PC-3 (cell line): ENCODE measurements around the gene PTPN1. TPM values are rescaled to one million over a fixed set of nuclear protein-coding genes. Genes with fewer than 3 reads are reported as not detected.

Experiments used
- ATAC-seq: fragments of 200-7000 bp; cut with Tn5 transposase; 2 replicates; pipeline ENCODE4 v1.9.1; 2020; ENCODE audit warnings: mild to moderate bottlenecking, moderate library complexity
- BruUV-seq: library from RNA; stranded (reverse); fragments of 400-500 nt; replicated peaks from 2 replicates; lab custom pipeline; 2021; lab: Mats Ljungman, UMichigan
- CTCF ChIA-PET: fragments of 300-600 bp; sonication (Branson Sonifier 250); formaldehyde crosslinking; loops from one replicate; lab custom pipeline; 2022; ENCODE audit warnings: antibody characterized with exemption; lab: Charles Lee
- POLR2A ChIA-PET: fragments of 300-600 bp; sonication (Branson Sonifier 250); formaldehyde crosslinking; loops from one replicate; lab custom pipeline; 2022; ENCODE audit warnings: antibody characterized with exemption; ENCODE audit not compliant: unreplicated experiment; lab: Charles Lee
- DNase-seq: peaks from one replicate; pipeline ENCODE4 v3.0.0-alpha.2; 2015
- H2AFZ ChIP-seq: fragments of 300-600 bp; sonication (generic); 2 replicates; pipeline ENCODE4 v1.6.0; 2016; ENCODE audit warnings: antibody characterized with exemption, low read length
- H3F3A ChIP-seq: fragments of 300-600 bp; sonication (generic); one replicate; pipeline ENCODE4 v1.6.0; 2017; ENCODE audit warnings: antibody characterized with exemption, low read length, control low read depth, mild to moderate bottlenecking; ENCODE audit not compliant: unreplicated experiment
- H3K27ac ChIP-seq: fragments of 300-600 bp; sonication (generic); 2 replicates; pipeline ENCODE4 v1.5.1; 2016; ENCODE audit warnings: mild to moderate bottlenecking, low read length
- H3K27me3 ChIP-seq: fragments of 300-600 bp; sonication (generic); 2 replicates; pipeline ENCODE4 v1.6.1; 2016; ENCODE audit warnings: low read length, mixed read lengths
- H3K36me3 ChIP-seq: fragments of 300-600 bp; sonication (generic); 2 replicates; pipeline ENCODE4 v1.6.1; 2016; ENCODE audit warnings: low read depth, mixed run types, low read length, mixed read lengths
- H3K4me1 ChIP-seq: fragments of 300-600 bp; sonication (generic); 2 replicates; pipeline ENCODE4 v1.5.1; 2016; ENCODE audit warnings: low read length; ENCODE audit not compliant: insufficient read depth
- H3K4me2 ChIP-seq: fragments of 300-600 bp; sonication (generic); 2 replicates; pipeline ENCODE4 v1.6.0; 2016; ENCODE audit warnings: low read length
- H3K4me3 ChIP-seq: fragments of 300-600 bp; sonication (generic); 2 replicates; pipeline ENCODE4 v1.5.1; 2016; ENCODE audit warnings: mild to moderate bottlenecking, low read length, mixed read lengths
- H3K79me2 ChIP-seq: fragments of 300-600 bp; sonication (generic); 2 replicates; pipeline ENCODE4 v1.6.1; 2017; ENCODE audit warnings: low read length, mixed read lengths
- H3K9ac ChIP-seq: fragments of 300-600 bp; sonication (generic); 2 replicates; pipeline ENCODE4 v1.6.0; 2016; ENCODE audit warnings: mild to moderate bottlenecking, low read length
- H3K9me2 ChIP-seq: fragments of 300-600 bp; sonication (generic); replicated peaks from 2 replicates; pipeline ENCODE4 v1.6.1; 2016; ENCODE audit warnings: mixed run types, low read length, mixed read lengths
- H3K9me3 ChIP-seq: fragments of 300-600 bp; sonication (generic); 2 replicates; pipeline ENCODE4 v1.6.1; 2016; ENCODE audit warnings: low read length, mixed read lengths
- H4K20me1 ChIP-seq: fragments of 300-600 bp; sonication (generic); 2 replicates; pipeline ENCODE4 v1.6.1; 2016; ENCODE audit warnings: low read length, mixed read lengths
- EZH2 ChIP-seq: fragments of 300-600 bp; sonication (generic); IDR thresholded peaks from one replicate; pipeline ENCODE4 v1.6.1; 2017; ENCODE audit warnings: antibody characterized with exemption, mild to moderate bottlenecking, low read length; ENCODE audit not compliant: unreplicated experiment
- EZH2phosphoT487 ChIP-seq: fragments of 300-600 bp; sonication (generic); IDR thresholded peaks from 2 replicates; pipeline ENCODE4 v1.6.1; 2018; ENCODE audit warnings: mild to moderate bottlenecking, antibody characterized with exemption, low read length, borderline replicate concordance
- intact Hi-C: fragments of 100-400 bp; cut with micrococcal nuclease; formaldehyde crosslinking; loops from 2 replicates; pipeline ENCODE4 v1.9.0; 2023
- total RNA-seq: library from RNA; depleted of rRNA; stranded (reverse); fragments of >200 nt; gene quantifications from 2 replicates; pipeline ENCODE4 v1.2.3, GENCODE V29; 2014
- TF ChIP-seq, protein P1 (sequence below): fragments of 300-600 bp; sonication (generic); conservative IDR thresholded peaks from 2 replicates; pipeline ENCODE4 v1.5.1; 2017; ENCODE audit warnings: antibody characterized with exemption, low read depth, mild to moderate bottlenecking, low read length

The PTPN1 gene
- total RNA-seq, 1 experiment from 2014 or later, result 47.7 TPM

DNA sequence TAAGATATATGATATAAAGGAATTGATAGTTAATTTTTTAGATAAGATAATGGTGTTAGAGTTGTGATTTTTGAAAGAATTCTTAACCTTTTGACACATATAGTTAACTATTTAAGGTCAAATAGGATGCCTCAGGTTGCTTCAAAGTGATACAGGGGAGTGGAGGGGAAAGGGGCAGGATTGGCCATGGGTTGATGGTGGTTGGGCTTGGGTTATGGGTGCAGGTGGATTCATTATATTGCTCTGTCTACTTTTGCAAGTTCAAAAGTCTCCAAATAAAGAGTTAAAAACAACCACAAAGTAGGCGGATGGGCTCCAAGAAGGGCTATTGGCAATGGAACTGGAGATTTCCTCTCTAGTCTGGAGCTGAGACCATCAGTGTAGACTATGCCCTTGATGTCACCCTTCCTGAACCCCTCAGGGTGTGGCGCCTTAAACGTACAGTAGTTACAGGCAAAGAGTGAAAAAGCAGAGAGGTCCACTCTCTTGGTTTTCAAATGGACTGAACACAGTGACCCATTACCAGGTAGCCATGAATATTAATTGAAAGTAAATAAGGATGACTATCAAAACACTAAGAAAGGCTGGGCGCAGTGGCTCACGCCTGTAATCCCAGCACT lies 81.2 kb downstream of the PTPN1 start:
- CTCF ChIA-PET, result no interaction called here
- H3K9me2 ChIP-seq, result no peaks in the 10 kb centered on the region
- no peak overlapping the region for H3K27ac ChIP-seq
- H3K4me2 ChIP-seq, result no peak overlapping the region
- H3K9ac ChIP-seq, result no peak overlapping the region
- H3F3A ChIP-seq, result no peaks in the 10 kb centered on the region
- ATAC-seq (no peak), DNase-seq (no peak)
- no peaks in the 10 kb centered on the region for H3K36me3 ChIP-seq
- no peaks in the 10 kb centered on the region for H3K4me1 ChIP-seq
- no peaks in the 10 kb centered on the region for H3K27me3 ChIP-seq
- H3K9me3 ChIP-seq, result no peaks in the 10 kb centered on the region
- no peaks in the 10 kb centered on the region for H3K79me2 ChIP-seq
- H2AFZ ChIP-seq, result no peak overlapping the region
- no peak overlapping the region for H3K4me3 ChIP-seq
- no peaks in the 10 kb centered on the region for H4K20me1 ChIP-seq
- no peak for TF ChIP-seq EZH2
- TF ChIP-seq EZH2phosphoT487, result no peak
- TF ChIP-seq, protein P1, sequence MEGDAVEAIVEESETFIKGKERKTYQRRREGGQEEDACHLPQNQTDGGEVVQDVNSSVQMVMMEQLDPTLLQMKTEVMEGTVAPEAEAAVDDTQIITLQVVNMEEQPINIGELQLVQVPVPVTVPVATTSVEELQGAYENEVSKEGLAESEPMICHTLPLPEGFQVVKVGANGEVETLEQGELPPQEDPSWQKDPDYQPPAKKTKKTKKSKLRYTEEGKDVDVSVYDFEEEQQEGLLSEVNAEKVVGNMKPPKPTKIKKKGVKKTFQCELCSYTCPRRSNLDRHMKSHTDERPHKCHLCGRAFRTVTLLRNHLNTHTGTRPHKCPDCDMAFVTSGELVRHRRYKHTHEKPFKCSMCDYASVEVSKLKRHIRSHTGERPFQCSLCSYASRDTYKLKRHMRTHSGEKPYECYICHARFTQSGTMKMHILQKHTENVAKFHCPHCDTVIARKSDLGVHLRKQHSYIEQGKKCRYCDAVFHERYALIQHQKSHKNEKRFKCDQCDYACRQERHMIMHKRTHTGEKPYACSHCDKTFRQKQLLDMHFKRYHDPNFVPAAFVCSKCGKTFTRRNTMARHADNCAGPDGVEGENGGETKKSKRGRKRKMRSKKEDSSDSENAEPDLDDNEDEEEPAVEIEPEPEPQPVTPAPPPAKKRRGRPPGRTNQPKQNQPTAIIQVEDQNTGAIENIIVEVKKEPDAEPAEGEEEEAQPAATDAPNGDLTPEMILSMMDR, result no peak
- TSS peak; percentile 2 for BruUV-seq
- intact Hi-C loops, result no loop called here
- POLR2A ChIA-PET, result no interaction called here

DNA sequence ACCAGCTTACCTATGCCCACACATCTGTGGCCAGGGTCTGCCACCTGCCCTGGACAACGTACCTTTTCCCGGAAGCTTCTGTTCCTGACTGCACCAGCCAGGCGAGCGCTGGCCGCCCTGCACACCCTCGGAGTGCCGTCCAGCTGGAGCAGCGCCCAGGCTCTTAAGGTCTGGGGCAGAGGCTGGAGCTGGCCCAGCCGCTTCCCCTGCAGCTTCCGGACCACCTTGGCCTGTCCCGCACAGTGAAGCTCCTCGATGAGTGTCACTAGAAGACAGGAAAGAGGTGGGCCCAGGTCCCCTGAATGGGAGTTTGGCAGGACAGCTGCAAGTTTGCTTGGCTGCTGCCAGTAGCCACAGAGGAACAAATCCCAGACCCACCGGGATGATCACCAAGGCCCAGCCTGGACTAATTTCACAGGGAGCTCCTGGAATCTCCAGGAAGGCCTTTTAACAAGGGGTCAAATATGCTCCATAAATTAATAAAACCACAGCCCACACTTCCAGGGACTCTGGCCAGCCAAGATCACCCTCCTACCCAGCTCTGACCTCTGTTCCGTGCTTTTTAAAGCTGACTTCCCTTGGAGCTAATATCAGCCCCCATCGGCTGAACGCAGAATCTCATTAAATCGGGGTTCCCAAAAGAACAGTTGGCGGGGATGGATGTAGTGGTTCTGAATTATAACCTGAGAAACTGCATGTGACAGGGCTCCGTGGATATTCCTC lies 82.3 kb downstream of the PTPN1 start:
- TF ChIP-seq, protein P1, result no peak
- TF ChIP-seq EZH2phosphoT487 (no peak), EZH2 (no peak)
- no peak overlapping the region for H3K27ac ChIP-seq
- no peak overlapping the region for H3K4me2 ChIP-seq
- no peak overlapping the region for H3K4me3 ChIP-seq
- no peaks in the 10 kb centered on the region for H3K9me2 ChIP-seq
- H4K20me1 ChIP-seq, result no peaks in the 10 kb centered on the region
- CTCF ChIA-PET, result no interaction called here
- H3K4me1 ChIP-seq, result no peaks in the 10 kb centered on the region
- BruUV-seq, result no TSS peak
- POLR2A ChIA-PET, result no interaction called here
- H3K9me3 ChIP-seq, result no peaks in the 10 kb centered on the region
- no peak overlapping the region for H3K9ac ChIP-seq
- ATAC-seq, result no peak
- intact Hi-C loops, result no loop called here
- no peaks in the 10 kb centered on the region for H3K36me3 ChIP-seq
- H3K27me3 ChIP-seq, result no peaks in the 10 kb centered on the region
- no peaks in the 10 kb centered on the region for H3F3A ChIP-seq
- no peak for DNase-seq
- H2AFZ ChIP-seq, result no peak overlapping the region
- H3K79me2 ChIP-seq, result no peaks in the 10 kb centered on the region

DNA sequence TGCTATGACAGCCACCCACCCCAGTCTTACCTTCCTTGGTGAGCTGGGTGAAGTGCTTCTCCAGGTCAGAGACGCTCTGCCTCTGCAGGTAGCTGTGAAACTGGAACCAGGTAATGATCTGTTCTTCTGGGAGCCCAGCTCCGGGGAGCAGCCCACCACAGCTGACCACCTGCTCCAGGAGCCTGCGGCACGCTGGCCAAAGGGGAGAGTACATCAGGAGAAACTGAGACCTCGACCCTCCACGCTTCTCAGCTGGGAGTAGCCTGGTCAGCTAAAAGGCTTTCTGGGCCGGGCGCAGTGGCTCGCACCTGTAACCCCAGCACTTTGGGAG lies 82.8 kb downstream of the PTPN1 start:
- Histone ChIP-seq H3K9me3 (no peaks in the 10 kb centered on the region), H3K27me3 (no peaks in the 10 kb centered on the region), H3K4me2 (no peak overlapping the region), H3K4me3 (no peak overlapping the region), H3K9me2 (no peaks in the 10 kb centered on the region), H4K20me1 (no peaks in the 10 kb centered on the region), H3K79me2 (no peaks in the 10 kb centered on the region), H3K4me1 (no peaks in the 10 kb centered on the region), H2AFZ (no peak overlapping the region), H3K27ac (no peak overlapping the region), H3K9ac (no peak overlapping the region), H3K36me3 (no peaks in the 10 kb centered on the region), H3F3A (no peaks in the 10 kb centered on the region)
- no TSS peak for BruUV-seq
- DNase-seq (no peak), ATAC-seq (no peak)
- TF ChIP-seq EZH2, result no peak
- no peak for TF ChIP-seq EZH2phosphoT487
- TF ChIP-seq, protein P1, result no peak
- intact Hi-C loops, result no loop called here
- CTCF ChIA-PET, result no interaction called here
- POLR2A ChIA-PET, result no interaction called here
